ENCODE data around the gene CYP4F3.

- TF ChIP-seq POLR2A (IDR thresholded peaks at IDR 0.05) (no peak), CTCF (IDR thresholded peaks at IDR 0.05) (no peak)
These were observed 32.0 kb downstream of the CYP4F3 start, which contains the start of gene CYP4F12 for GRCh38 chr19:15672580-15673175.

Measured in lower leg skin (tissue), 3 donors.